Lower leg skin (tissue), 3 donors: ENCODE measurements around the gene ZNF524.

ENCODE experiments used
- POLR2A ChIP-seq, 2 donors: fragments of 450-650 bp; IDR thresholded peaks; one replicate each; pipeline ENCODE4 v1.6.1; 2016 to 2017; ENCODE audit warnings: antibody characterized with exemption in 2 of 2, mild to moderate bottlenecking in 1 of 2, moderate library complexity in 1 of 2
- TF ChIP-seq, protein P1 (sequence below), 3 donors: fragments of 450-650 bp; IDR thresholded peaks; one replicate each; pipeline ENCODE4 v1.5.1; 2016; ENCODE audit warnings: antibody characterized with exemption in 3 of 3, mild to moderate bottlenecking in 3 of 3, moderate library complexity in 2 of 3

DNA sequence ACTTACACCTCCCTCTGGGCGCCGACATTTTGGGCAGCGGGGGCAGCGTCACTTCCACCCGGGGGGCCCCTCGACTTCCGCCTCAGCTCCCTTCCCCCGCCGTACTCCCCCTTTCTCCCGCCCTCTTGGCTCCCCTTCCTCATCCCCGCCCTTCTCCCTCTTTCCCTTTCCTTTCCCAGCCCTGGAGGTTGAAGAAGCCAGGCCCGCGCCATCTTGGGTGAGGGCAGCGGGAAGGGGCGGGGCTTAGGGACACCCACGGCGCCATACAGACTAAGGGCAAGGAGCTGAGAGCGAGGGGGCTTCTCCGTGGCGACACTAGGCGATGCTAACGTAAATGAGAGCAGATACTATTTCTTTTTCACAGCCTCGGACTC, 633 bp upstream of the ZNF524 start, which contains the start of gene FIZ1:
- TF ChIP-seq, protein P1, sequence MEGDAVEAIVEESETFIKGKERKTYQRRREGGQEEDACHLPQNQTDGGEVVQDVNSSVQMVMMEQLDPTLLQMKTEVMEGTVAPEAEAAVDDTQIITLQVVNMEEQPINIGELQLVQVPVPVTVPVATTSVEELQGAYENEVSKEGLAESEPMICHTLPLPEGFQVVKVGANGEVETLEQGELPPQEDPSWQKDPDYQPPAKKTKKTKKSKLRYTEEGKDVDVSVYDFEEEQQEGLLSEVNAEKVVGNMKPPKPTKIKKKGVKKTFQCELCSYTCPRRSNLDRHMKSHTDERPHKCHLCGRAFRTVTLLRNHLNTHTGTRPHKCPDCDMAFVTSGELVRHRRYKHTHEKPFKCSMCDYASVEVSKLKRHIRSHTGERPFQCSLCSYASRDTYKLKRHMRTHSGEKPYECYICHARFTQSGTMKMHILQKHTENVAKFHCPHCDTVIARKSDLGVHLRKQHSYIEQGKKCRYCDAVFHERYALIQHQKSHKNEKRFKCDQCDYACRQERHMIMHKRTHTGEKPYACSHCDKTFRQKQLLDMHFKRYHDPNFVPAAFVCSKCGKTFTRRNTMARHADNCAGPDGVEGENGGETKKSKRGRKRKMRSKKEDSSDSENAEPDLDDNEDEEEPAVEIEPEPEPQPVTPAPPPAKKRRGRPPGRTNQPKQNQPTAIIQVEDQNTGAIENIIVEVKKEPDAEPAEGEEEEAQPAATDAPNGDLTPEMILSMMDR (IDR thresholded peaks at IDR 0.05), result no peak
- no peak for TF ChIP-seq POLR2A (IDR thresholded peaks at IDR 0.05)
